Neural cell (in vitro differentiated cells): ENCODE measurements around the gene PTPRO.

ENCODE experiments used
- EP300 ChIP-seq: fragments of 450-650 bp; conservative IDR thresholded peaks from 2 replicates; pipeline ENCODE4 v1.6.1; 2014; ENCODE audit warnings: antibody characterized with exemption, mild to moderate bottlenecking, moderate library complexity; ENCODE audit not compliant: poor library complexity, severe bottlenecking
- EZH2 ChIP-seq: fragments of 200-600, 300-800 bp; shearing (Covaris generic), sonication (generic); IDR thresholded peaks from 2 replicates; pipeline ENCODE4 v1.6.1; 2014; ENCODE audit warnings: antibody characterized with exemption, low read length, borderline replicate concordance, mild to moderate bottlenecking; ENCODE audit not compliant: insufficient read depth, poor library complexity, severe bottlenecking
- POLR2AphosphoS5 ChIP-seq: IDR thresholded peaks from 2 replicates; pipeline ENCODE4 v1.6.1; 2012
- SMC3 ChIP-seq: fragments of 450-650 bp; conservative IDR thresholded peaks from 2 replicates; pipeline ENCODE4 v1.6.1; 2014; ENCODE audit warnings: antibody characterized with exemption, mild to moderate bottlenecking, moderate library complexity; ENCODE audit not compliant: poor library complexity
- TAF1 ChIP-seq: IDR thresholded peaks from 2 replicates; pipeline ENCODE4 v1.6.1; 2012; ENCODE audit warnings: low read depth
- TF ChIP-seq, protein P1 (sequence below): fragments of 450-650 bp; IDR thresholded peaks from 2 replicates; pipeline ENCODE4 v1.5.1; 2014; ENCODE audit warnings: antibody characterized with exemption, mild to moderate bottlenecking, moderate library complexity; ENCODE audit not compliant: poor library complexity, severe bottlenecking
- TF ChIP-seq, protein P2 (sequence below): IDR thresholded peaks from 2 replicates; pipeline ENCODE4 v1.6.1; 2012; ENCODE audit warnings: borderline replicate concordance

DNA sequence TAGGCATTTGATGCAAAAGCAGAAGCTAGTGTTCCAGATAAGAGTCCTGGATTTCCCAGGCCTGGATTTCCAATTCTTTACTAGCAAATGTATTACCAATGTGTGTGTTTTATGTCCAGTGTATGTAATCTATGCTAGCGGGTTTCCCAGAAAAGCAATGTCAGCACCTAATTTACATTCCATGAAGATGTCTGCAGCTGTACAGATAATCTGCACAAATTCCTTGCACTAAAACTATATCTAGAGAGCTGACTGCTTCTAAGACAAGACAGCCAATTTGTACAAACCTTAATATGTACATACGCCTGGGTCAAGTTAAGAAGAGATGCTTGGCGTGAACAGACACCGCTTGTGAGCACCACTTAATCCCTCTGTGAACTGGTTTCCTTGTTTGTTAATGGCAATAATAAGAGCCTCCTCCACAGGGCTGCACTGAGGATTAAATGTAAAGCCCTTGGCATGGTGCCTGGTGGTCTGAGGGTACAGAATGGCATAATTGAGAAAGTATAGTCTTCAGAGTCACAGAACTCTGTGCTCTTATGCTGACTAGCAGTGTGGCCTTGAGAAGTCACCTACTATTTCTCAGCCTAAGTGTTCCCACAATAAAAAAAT, 281.3 kb downstream of the PTPRO start:
- TF ChIP-seq, protein P1, sequence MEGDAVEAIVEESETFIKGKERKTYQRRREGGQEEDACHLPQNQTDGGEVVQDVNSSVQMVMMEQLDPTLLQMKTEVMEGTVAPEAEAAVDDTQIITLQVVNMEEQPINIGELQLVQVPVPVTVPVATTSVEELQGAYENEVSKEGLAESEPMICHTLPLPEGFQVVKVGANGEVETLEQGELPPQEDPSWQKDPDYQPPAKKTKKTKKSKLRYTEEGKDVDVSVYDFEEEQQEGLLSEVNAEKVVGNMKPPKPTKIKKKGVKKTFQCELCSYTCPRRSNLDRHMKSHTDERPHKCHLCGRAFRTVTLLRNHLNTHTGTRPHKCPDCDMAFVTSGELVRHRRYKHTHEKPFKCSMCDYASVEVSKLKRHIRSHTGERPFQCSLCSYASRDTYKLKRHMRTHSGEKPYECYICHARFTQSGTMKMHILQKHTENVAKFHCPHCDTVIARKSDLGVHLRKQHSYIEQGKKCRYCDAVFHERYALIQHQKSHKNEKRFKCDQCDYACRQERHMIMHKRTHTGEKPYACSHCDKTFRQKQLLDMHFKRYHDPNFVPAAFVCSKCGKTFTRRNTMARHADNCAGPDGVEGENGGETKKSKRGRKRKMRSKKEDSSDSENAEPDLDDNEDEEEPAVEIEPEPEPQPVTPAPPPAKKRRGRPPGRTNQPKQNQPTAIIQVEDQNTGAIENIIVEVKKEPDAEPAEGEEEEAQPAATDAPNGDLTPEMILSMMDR: no peak
- TF ChIP-seq TAF1: no peak
- TF ChIP-seq EZH2: no peak
- no peak for TF ChIP-seq SMC3
- no peak for TF ChIP-seq POLR2AphosphoS5
- TF ChIP-seq, protein P2, sequence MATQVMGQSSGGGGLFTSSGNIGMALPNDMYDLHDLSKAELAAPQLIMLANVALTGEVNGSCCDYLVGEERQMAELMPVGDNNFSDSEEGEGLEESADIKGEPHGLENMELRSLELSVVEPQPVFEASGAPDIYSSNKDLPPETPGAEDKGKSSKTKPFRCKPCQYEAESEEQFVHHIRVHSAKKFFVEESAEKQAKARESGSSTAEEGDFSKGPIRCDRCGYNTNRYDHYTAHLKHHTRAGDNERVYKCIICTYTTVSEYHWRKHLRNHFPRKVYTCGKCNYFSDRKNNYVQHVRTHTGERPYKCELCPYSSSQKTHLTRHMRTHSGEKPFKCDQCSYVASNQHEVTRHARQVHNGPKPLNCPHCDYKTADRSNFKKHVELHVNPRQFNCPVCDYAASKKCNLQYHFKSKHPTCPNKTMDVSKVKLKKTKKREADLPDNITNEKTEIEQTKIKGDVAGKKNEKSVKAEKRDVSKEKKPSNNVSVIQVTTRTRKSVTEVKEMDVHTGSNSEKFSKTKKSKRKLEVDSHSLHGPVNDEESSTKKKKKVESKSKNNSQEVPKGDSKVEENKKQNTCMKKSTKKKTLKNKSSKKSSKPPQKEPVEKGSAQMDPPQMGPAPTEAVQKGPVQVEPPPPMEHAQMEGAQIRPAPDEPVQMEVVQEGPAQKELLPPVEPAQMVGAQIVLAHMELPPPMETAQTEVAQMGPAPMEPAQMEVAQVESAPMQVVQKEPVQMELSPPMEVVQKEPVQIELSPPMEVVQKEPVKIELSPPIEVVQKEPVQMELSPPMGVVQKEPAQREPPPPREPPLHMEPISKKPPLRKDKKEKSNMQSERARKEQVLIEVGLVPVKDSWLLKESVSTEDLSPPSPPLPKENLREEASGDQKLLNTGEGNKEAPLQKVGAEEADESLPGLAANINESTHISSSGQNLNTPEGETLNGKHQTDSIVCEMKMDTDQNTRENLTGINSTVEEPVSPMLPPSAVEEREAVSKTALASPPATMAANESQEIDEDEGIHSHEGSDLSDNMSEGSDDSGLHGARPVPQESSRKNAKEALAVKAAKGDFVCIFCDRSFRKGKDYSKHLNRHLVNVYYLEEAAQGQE: no peak
- no peak for TF ChIP-seq EP300
